ENCODE results near the gene SAMD14.

Gene SAMD14

DNA sequence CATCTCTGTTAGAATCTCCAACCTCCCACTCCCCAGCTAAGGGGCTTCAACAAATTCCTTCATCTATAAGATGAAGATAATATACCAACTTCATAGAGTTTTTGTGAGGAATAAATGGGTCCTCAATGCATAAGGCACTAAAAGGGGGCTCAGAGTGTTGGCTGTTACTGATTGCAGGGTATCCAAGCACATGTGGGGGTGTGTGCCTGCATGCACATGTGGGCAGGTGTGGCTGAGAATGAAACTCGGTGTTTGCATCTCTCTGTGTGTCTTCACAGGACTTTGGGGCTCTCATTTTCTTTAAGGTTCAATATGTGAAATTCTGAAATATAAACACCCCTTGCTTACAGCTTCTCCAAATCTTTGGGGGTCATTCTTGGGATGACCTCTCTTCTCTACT lies 24.6 kb upstream of the SAMD14 start:
- Histone ChIP-seq H2BK15ac (ENCODE audit: low read depth, poor library complexity, severe bottlenecking) (no peak overlapping the region), H3K27me3 (ENCODE audit: control insufficient read depth in 1 of 2, insufficient read depth in 1 of 2, low read length in 2 of 2) (no peaks in the 10 kb centered on the region), H3K27ac (ENCODE audit: low read length, poor library complexity, severe bottlenecking) (no peak overlapping the region), H3K4ac (ENCODE audit: low read depth in 1 of 2, low read length in 2 of 2) (peak overlapping the region in 1 of 2 experiments; percentile 76), H2BK5ac (ENCODE audit: low read depth, low read length, poor library complexity, severe bottlenecking) (no peak overlapping the region), H3K18ac (ENCODE audit: low read depth in 1 of 2, low read length in 2 of 2) (no peak overlapping the region), H2AK5ac (ENCODE audit: low read length, severe bottlenecking) (no peak overlapping the region), H4K8ac (ENCODE audit: low read length) (no peak overlapping the region), H2AFZ (ENCODE audit: low read depth, low read length) (peak overlapping the region; percentile 47), H3K4me2 (ENCODE audit: low read length, poor library complexity, severe bottlenecking) (no peak overlapping the region), H3K4me3 (ENCODE audit: insufficient read depth in 1 of 2, low read depth in 1 of 2, low read length in 2 of 2) (peak overlapping the region in 1 of 2 experiments; percentile 16), H2BK120ac (ENCODE audit: low read depth, low read length) (peak overlapping the region; percentile 57), H3K9me3 (ENCODE audit: control insufficient read depth, low read length) (no peaks in the 10 kb centered on the region), H3K36me3 (ENCODE audit: control insufficient read depth in 1 of 2, insufficient read depth in 2 of 2, low read depth in 1 of 2, low read length in 2 of 2) (no peaks in the 10 kb centered on the region), H2BK12ac (ENCODE audit: low read length in 2 of 2) (peak overlapping the region in 1 of 2 experiments; percentile 85), H3K23ac (ENCODE audit: low read length in 2 of 2) (no peak overlapping the region), H4K91ac (ENCODE audit: low read length) (no peak overlapping the region), H3K4me1 (ENCODE audit: control insufficient read depth, insufficient read depth, low read depth, low read length) (peaks cover 13% of the 10 kb centered on the region), H3K14ac (ENCODE audit: low read length in 2 of 2) (no peak overlapping the region), H3K9ac (ENCODE audit: low read length) (peak overlapping the region; percentile 86), H3K79me1 (replicated peaks; ENCODE audit: low read length, poor library complexity, severe bottlenecking) (no peaks in the 10 kb centered on the region)
- no CpG with 5 or more reads among the region's 1 CpG for WGBS
- no peak for DNase-seq

DNA sequence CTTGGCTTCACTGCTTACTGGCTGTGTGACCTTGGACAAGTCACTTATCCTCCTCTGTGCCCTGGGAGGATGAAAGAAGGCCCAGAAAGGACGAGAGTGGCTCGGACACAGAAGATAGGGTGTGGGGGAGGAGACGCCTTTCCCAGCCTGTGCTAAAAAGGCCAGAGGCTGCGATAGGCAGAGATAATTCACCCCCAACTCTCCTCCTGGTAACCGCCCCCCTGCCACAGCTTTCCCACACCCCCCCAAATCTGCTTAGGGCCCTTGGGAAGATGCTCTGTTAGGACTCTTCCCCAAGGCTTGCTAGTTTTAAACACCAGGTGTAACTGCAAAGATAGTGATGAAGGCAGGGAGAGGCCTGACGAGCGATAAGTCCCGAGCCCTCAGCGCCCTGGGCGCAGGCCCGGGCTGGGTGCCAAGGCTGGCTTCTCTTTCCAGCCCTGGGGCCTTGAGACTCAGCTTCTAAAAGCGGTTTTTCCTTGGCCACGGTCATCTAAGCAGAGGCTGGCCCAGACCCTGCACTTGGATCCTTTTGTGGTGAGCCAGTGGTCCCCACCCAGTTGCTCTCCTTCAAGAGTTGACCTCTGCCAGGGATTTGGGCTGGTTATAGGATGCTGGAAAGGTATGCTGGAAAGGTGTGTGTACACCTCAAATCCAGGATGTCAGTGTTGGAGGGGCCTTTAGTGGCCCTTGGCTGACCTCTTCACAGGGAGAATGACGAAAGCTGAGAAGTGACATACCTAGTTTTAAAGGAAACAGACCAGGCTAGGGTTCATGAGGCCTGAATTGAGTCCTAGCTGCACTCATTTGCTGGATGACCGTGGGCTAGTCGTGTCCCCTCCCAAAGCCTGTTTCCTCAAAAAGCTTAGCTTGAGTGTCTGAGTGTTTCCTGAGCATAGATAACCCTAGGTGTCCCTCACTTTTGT lies 24.0 kb upstream of the SAMD14 start:
- no peaks in the 10 kb centered on the region for H3K79me1 ChIP-seq (replicated peaks; ENCODE audit: low read length, poor library complexity, severe bottlenecking)
- H3K23ac ChIP-seq (ENCODE audit: low read length in 2 of 2): no peak overlapping the region
- peak overlapping the region in 1 of 2 experiments; percentile 7 for H3K4ac ChIP-seq (ENCODE audit: low read depth in 1 of 2, low read length in 2 of 2)
- H2BK15ac ChIP-seq (ENCODE audit: low read depth, poor library complexity, severe bottlenecking): no peak overlapping the region
- peaks cover 16% of the 10 kb centered on the region for H3K4me1 ChIP-seq (ENCODE audit: control insufficient read depth, insufficient read depth, low read depth, low read length)
- H3K27me3 ChIP-seq (ENCODE audit: control insufficient read depth in 1 of 2, insufficient read depth in 1 of 2, low read length in 2 of 2): no peaks in the 10 kb centered on the region
- no peak overlapping the region for H3K4me2 ChIP-seq (ENCODE audit: low read length, poor library complexity, severe bottlenecking)
- H2AFZ ChIP-seq (ENCODE audit: low read depth, low read length): no peak overlapping the region
- H3K4me3 ChIP-seq (ENCODE audit: insufficient read depth in 1 of 2, low read depth in 1 of 2, low read length in 2 of 2): peak overlapping the region in 1 of 2 experiments; percentile 16
- H3K18ac ChIP-seq (ENCODE audit: low read depth in 1 of 2, low read length in 2 of 2): no peak overlapping the region
- WGBS: 94% methylated on average over 14 of the region's 16 CpGs
- peak overlapping the region; percentile 29 to 64 for H2BK12ac ChIP-seq (ENCODE audit: low read length in 2 of 2)
- no peaks in the 10 kb centered on the region for H3K9me3 ChIP-seq (ENCODE audit: control insufficient read depth, low read length)
- no peak overlapping the region for H2BK120ac ChIP-seq (ENCODE audit: low read depth, low read length)
- no peak overlapping the region for H4K91ac ChIP-seq (ENCODE audit: low read length)
- no peak for DNase-seq
- no peak overlapping the region for H4K8ac ChIP-seq (ENCODE audit: low read length)
- H2AK5ac ChIP-seq (ENCODE audit: low read length, severe bottlenecking): peak overlapping the region; percentile 17
- H2BK5ac ChIP-seq (ENCODE audit: low read depth, low read length, poor library complexity, severe bottlenecking): no peak overlapping the region
- H3K27ac ChIP-seq (ENCODE audit: low read length, poor library complexity, severe bottlenecking): no peak overlapping the region
- H3K9ac ChIP-seq (ENCODE audit: low read length): peak overlapping the region; percentile 86
- H3K36me3 ChIP-seq (ENCODE audit: control insufficient read depth in 1 of 2, insufficient read depth in 2 of 2, low read depth in 1 of 2, low read length in 2 of 2): no peaks in the 10 kb centered on the region
- H3K14ac ChIP-seq (ENCODE audit: low read length in 2 of 2): no peak overlapping the region

DNA sequence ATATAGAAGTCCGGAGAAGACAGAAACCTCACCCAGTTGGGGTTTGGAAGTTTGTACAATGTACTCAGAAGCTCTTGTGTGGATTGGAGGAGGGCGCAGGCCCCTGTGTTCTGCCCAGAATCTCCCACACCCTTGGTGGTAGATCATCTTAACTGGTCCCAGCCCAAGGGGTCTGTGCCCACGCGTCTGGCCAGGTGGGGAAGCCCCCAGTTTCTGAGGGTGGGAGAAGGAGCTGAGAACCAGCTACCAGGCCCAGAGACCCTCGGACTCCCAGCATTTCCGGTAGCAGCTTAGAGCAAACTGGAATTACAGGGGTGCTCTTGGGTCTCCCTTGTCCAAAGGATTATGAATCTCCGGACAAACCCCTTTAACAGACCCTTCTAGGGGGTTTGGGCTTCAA lies 22.8 kb upstream of the SAMD14 start:
- H2BK5ac ChIP-seq (ENCODE audit: low read depth, low read length, poor library complexity, severe bottlenecking): no peak overlapping the region
- H3K23ac ChIP-seq (ENCODE audit: low read length in 2 of 2): no peak overlapping the region
- WGBS: 76% methylated on average over 6 of the region's 7 CpGs

DNA sequence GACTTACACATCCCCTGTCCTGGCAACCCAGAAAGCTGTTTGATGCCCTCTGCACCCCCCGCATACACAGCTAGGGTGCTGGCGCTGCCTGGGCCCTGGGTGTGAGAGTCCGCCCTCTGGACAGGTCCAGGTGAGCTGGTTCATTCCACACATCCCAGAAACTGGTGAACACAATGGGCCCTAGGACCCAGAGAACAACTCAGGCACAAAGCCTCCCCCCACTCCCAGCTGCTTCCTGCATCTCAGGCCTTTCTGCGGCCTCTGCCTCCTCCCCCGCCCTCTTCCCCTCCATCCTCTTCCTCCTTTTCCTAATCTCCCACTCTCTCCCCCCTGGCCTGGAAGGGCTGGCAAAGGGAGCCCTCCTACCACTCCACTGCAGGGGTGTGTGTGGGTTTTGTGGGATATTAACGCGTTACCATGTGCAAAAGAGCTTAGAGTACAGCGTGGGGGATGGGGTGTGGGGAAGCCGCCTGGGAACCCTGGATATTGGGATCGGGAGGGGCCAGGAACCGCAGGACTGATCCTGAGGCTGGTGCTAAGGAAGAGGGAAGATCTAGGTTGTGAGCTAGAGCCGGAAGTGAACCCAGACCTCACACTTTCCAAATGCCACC lies 22.1 kb upstream of the SAMD14 start:
- Histone ChIP-seq H3K4ac (ENCODE audit: low read depth in 1 of 2, low read length in 2 of 2) (peak overlapping the region; percentile 82 to 94), H3K9me3 (ENCODE audit: control insufficient read depth, low read length) (no peaks in the 10 kb centered on the region), H2BK15ac (ENCODE audit: low read depth, poor library complexity, severe bottlenecking) (peak overlapping the region; percentile 100), H3K23ac (ENCODE audit: low read length in 2 of 2) (no peak overlapping the region), H2BK120ac (ENCODE audit: low read depth, low read length) (peak overlapping the region; percentile 83), H3K18ac (ENCODE audit: low read depth in 1 of 2, low read length in 2 of 2) (peak overlapping the region; percentile 94 to 99), H4K8ac (ENCODE audit: low read length) (peak overlapping the region; percentile 96), H3K27ac (ENCODE audit: low read length, poor library complexity, severe bottlenecking) (peak overlapping the region; percentile 96), H2BK12ac (ENCODE audit: low read length in 2 of 2) (peak overlapping the region; percentile 90 to 99), H2AK5ac (ENCODE audit: low read length, severe bottlenecking) (peak overlapping the region; percentile 81), H4K91ac (ENCODE audit: low read length) (peak overlapping the region; percentile 85), H3K79me1 (replicated peaks; ENCODE audit: low read length, poor library complexity, severe bottlenecking) (no peaks in the 10 kb centered on the region), H3K27me3 (ENCODE audit: control insufficient read depth in 1 of 2, insufficient read depth in 1 of 2, low read length in 2 of 2) (no peaks in the 10 kb centered on the region), H3K4me2 (ENCODE audit: low read length, poor library complexity, severe bottlenecking) (peak overlapping the region; percentile 77), H2BK5ac (ENCODE audit: low read depth, low read length, poor library complexity, severe bottlenecking) (peak overlapping the region; percentile 60), H3K14ac (ENCODE audit: low read length in 2 of 2) (peak overlapping the region in 1 of 2 experiments; percentile 87), H2AFZ (ENCODE audit: low read depth, low read length) (peak overlapping the region; percentile 58), H3K9ac (ENCODE audit: low read length) (peak overlapping the region; percentile 83), H3K4me1 (ENCODE audit: control insufficient read depth, insufficient read depth, low read depth, low read length) (peaks cover 29% of the 10 kb centered on the region), H3K36me3 (ENCODE audit: control insufficient read depth in 1 of 2, insufficient read depth in 2 of 2, low read depth in 1 of 2, low read length in 2 of 2) (peaks cover 0 to 2% of the 10 kb centered on the region in 2 experiments), H3K4me3 (ENCODE audit: insufficient read depth in 1 of 2, low read depth in 1 of 2, low read length in 2 of 2) (peak overlapping the region; percentile 48 to 84)
- peak; percentile 93 for DNase-seq
- WGBS: 0% methylated on average over 11 of the region's 12 CpGs

More for the DNA sequence above, 22.8 kb upstream of the SAMD14 start:
- Histone ChIP-seq H2AFZ (ENCODE audit: low read depth, low read length) (no peak overlapping the region), H3K14ac (ENCODE audit: low read length in 2 of 2) (no peak overlapping the region), H3K27ac (ENCODE audit: low read length, poor library complexity, severe bottlenecking) (no peak overlapping the region), H4K8ac (ENCODE audit: low read length) (peak overlapping the region; percentile 54), H3K9ac (ENCODE audit: low read length) (peak overlapping the region; percentile 83), H3K36me3 (ENCODE audit: control insufficient read depth in 1 of 2, insufficient read depth in 2 of 2, low read depth in 1 of 2, low read length in 2 of 2) (no peaks in the 10 kb centered on the region), H4K91ac (ENCODE audit: low read length) (peak overlapping the region; percentile 53), H3K4me2 (ENCODE audit: low read length, poor library complexity, severe bottlenecking) (no peak overlapping the region), H3K27me3 (ENCODE audit: control insufficient read depth in 1 of 2, insufficient read depth in 1 of 2, low read length in 2 of 2) (no peaks in the 10 kb centered on the region), H3K4ac (ENCODE audit: low read depth in 1 of 2, low read length in 2 of 2) (peak overlapping the region; percentile 50 to 94), H3K18ac (ENCODE audit: low read depth in 1 of 2, low read length in 2 of 2) (peak overlapping the region; percentile 17 to 81), H3K9me3 (ENCODE audit: control insufficient read depth, low read length) (no peaks in the 10 kb centered on the region), H3K4me1 (ENCODE audit: control insufficient read depth, insufficient read depth, low read depth, low read length) (peaks cover 22% of the 10 kb centered on the region), H3K79me1 (replicated peaks; ENCODE audit: low read length, poor library complexity, severe bottlenecking) (no peaks in the 10 kb centered on the region), H2BK15ac (ENCODE audit: low read depth, poor library complexity, severe bottlenecking) (peak overlapping the region; percentile 66), H2BK12ac (ENCODE audit: low read length in 2 of 2) (peak overlapping the region in 1 of 2 experiments; percentile 96), H2AK5ac (ENCODE audit: low read length, severe bottlenecking) (peak overlapping the region; percentile 81), H3K4me3 (ENCODE audit: insufficient read depth in 1 of 2, low read depth in 1 of 2, low read length in 2 of 2) (peak overlapping the region in 1 of 2 experiments; percentile 84), H2BK120ac (ENCODE audit: low read depth, low read length) (peak overlapping the region; percentile 83)
- DNase-seq: no peak

All from mesenchymal stem cell (in vitro differentiated cells and primary cell).